PC-9 (cell line): ENCODE results near the gene TBC1D25. TPM values are rescaled to one million over a fixed set of nuclear protein-coding genes. Genes with fewer than 3 reads are reported as not detected.

Experiments used
- BruUV-seq: library from RNA; stranded (reverse); fragments of 400-500 nt; replicated peaks from 2 replicates; lab custom pipeline; 2021; lab: Mats Ljungman, UMichigan
- CTCF ChIA-PET: fragments of 300-600 bp; sonication (Branson Sonifier 250); formaldehyde crosslinking; loops from one replicate; lab custom pipeline; 2022; ENCODE audit warnings: antibody characterized with exemption; lab: Charles Lee
- POLR2A ChIA-PET: fragments of 300-600 bp; sonication (Branson Sonifier 250); formaldehyde crosslinking; loops from one replicate; lab custom pipeline; 2022; ENCODE audit warnings: antibody characterized with exemption; ENCODE audit not compliant: unreplicated experiment; lab: Charles Lee
- DNase-seq, 2 experiments: peaks; one replicate each; pipeline versions ENCODE4 v3.0.0 to v3.0.0-alpha.2; 2015 to 2022; ENCODE audit warnings: mixed read lengths in 1 of 2
- H2AFZ ChIP-seq: fragments of 200-600 bp; sonication (generic); 2 replicates; pipeline ENCODE4 v1.8.1; 2017; ENCODE audit warnings: antibody characterized with exemption
- H3F3A ChIP-seq: fragments of 200-600 bp; sonication (generic); 2 replicates; pipeline ENCODE4 v1.8.1; 2017; ENCODE audit warnings: antibody characterized with exemption, mild to moderate bottlenecking, low read depth; ENCODE audit not compliant: insufficient read depth
- H3K27ac ChIP-seq: fragments of 200-600 bp; sonication (generic); 2 replicates; pipeline ENCODE4 v1.6.1; 2016; ENCODE audit warnings: mixed run types
- H3K27me3 ChIP-seq: fragments of 200-600 bp; sonication (generic); 2 replicates; pipeline ENCODE4 v1.6.1; 2016; ENCODE audit warnings: low read depth, mixed run types; ENCODE audit not compliant: insufficient read depth
- H3K36me3 ChIP-seq: fragments of 200-600 bp; sonication (generic); 2 replicates; pipeline ENCODE4 v1.6.1; 2016; ENCODE audit warnings: low read depth, mixed run types
- H3K4me1 ChIP-seq: fragments of 200-600 bp; sonication (generic); replicated peaks from 2 replicates; pipeline ENCODE4 v1.6.1; 2016; ENCODE audit warnings: mixed run types; ENCODE audit not compliant: insufficient read depth
- H3K4me2 ChIP-seq: fragments of 200-600 bp; sonication (generic); 2 replicates; pipeline ENCODE4 v1.6.1; 2017; ENCODE audit warnings: mixed run types
- H3K4me3 ChIP-seq: fragments of 200-600 bp; sonication (generic); 2 replicates; pipeline ENCODE4 v1.6.1; 2016; ENCODE audit warnings: mixed run types
- H3K79me2 ChIP-seq: fragments of 200-600 bp; sonication (generic); 2 replicates; pipeline ENCODE4 v1.6.1; 2017; ENCODE audit warnings: low read depth, mixed run types
- H3K9me2 ChIP-seq: fragments of 200-600 bp; sonication (generic); 2 replicates; pipeline ENCODE4 v1.8.1; 2017; ENCODE audit warnings: mild to moderate bottlenecking; ENCODE audit not compliant: insufficient read depth
- H3K9me3 ChIP-seq: fragments of 200-600 bp; sonication (generic); 2 replicates; pipeline ENCODE4 v1.8.1; 2016; ENCODE audit warnings: low read depth; ENCODE audit not compliant: insufficient read depth
- H4K20me1 ChIP-seq: fragments of 200-600 bp; sonication (generic); 2 replicates; pipeline ENCODE4 v1.8.1; 2017; ENCODE audit not compliant: insufficient read depth
- EZH2 ChIP-seq: fragments of 200-600 bp; sonication (generic); IDR thresholded peaks from 2 replicates; pipeline ENCODE4 v1.8.0; 2017; ENCODE audit warnings: antibody characterized with exemption, low read depth
- intact Hi-C: fragments of 100-400 bp; cut with micrococcal nuclease; formaldehyde crosslinking; loops from one replicate; pipeline ENCODE4 v1.10.0; 2022; ENCODE audit not compliant: unreplicated experiment
- total RNA-seq: library from RNA; stranded (reverse); gene quantifications from 2 replicates; pipeline ENCODE4 v1.2.3, GENCODE V29; 2021
- TF ChIP-seq, protein P1 (sequence below): fragments of 200-600 bp; sonication (generic); conservative IDR thresholded peaks from 2 replicates; pipeline ENCODE4 v1.6.1; 2017; ENCODE audit warnings: mixed run types, antibody characterized with exemption, mild to moderate bottlenecking, moderate library complexity

The TBC1D25 gene
- total RNA-seq, 1 experiment from 2014 or later = 7.4 TPM

DNA sequence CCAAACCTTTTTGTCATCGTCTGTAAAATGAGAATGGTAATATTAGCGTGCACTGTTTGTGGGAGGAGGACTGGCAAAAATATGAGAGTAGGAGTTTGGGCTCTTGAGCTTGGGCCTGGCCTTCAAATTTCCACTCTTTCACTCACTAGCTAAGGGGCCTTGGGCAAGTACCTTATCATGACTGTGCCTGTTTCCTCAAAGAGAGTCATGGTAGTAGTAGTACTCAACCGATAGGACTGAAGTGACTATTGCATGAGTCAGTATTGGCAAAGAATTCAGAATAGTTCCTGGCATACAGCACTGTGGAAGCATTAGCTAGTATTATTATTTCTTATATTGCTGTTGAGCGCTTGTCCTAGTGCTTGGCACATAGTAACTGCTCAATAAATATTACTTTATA, 18.8 kb downstream of the TBC1D25 start:
- Histone ChIP-seq H3F3A (no peaks in the 10 kb centered on the region), H3K4me3 (no peak overlapping the region), H3K9me2 (no peaks in the 10 kb centered on the region), H3K4me1 (no peaks in the 10 kb centered on the region), H4K20me1 (no peaks in the 10 kb centered on the region), H2AFZ (no peak overlapping the region), H3K27me3 (no peaks in the 10 kb centered on the region), H3K79me2 (no peaks in the 10 kb centered on the region), H3K36me3 (no peaks in the 10 kb centered on the region), H3K4me2 (no peak overlapping the region), H3K9me3 (no peaks in the 10 kb centered on the region), H3K27ac (no peak overlapping the region)
- POLR2A ChIA-PET = no interaction called here
- DNase-seq = no peak
- CTCF ChIA-PET = no interaction called here
- TF ChIP-seq, protein P1, sequence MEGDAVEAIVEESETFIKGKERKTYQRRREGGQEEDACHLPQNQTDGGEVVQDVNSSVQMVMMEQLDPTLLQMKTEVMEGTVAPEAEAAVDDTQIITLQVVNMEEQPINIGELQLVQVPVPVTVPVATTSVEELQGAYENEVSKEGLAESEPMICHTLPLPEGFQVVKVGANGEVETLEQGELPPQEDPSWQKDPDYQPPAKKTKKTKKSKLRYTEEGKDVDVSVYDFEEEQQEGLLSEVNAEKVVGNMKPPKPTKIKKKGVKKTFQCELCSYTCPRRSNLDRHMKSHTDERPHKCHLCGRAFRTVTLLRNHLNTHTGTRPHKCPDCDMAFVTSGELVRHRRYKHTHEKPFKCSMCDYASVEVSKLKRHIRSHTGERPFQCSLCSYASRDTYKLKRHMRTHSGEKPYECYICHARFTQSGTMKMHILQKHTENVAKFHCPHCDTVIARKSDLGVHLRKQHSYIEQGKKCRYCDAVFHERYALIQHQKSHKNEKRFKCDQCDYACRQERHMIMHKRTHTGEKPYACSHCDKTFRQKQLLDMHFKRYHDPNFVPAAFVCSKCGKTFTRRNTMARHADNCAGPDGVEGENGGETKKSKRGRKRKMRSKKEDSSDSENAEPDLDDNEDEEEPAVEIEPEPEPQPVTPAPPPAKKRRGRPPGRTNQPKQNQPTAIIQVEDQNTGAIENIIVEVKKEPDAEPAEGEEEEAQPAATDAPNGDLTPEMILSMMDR = no peak
- no peak for TF ChIP-seq EZH2
- intact Hi-C loops = no loop called here
- no TSS peak for BruUV-seq

DNA sequence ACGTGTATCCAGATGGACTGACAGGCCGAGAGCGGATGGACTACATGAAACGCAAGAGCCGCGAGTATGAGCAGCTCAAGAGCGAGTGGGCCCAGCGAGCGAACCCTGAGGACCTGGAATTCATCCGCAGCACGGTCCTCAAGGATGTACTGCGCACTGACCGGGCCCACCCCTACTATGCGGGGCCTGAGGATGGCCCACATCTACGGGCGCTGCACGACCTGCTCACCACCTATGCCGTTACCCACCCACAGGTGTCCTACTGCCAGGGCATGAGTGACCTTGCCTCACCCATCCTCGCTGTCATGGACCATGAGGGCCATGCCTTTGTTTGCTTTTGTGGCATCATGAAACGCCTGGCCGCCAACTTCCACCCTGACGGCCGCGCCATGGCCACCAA, 20.1 kb downstream of the TBC1D25 start:
- no peak for DNase-seq
- POLR2A ChIA-PET = no interaction called here
- Histone ChIP-seq H3K27ac (no peak overlapping the region), H3F3A (no peaks in the 10 kb centered on the region), H4K20me1 (no peaks in the 10 kb centered on the region), H3K4me3 (no peak overlapping the region), H2AFZ (no peak overlapping the region), H3K27me3 (no peaks in the 10 kb centered on the region), H3K4me2 (no peak overlapping the region), H3K9me2 (no peaks in the 10 kb centered on the region), H3K4me1 (no peaks in the 10 kb centered on the region), H3K9me3 (no peaks in the 10 kb centered on the region), H3K79me2 (no peaks in the 10 kb centered on the region), H3K36me3 (no peaks in the 10 kb centered on the region)
- TF ChIP-seq, protein P1 = no peak
- no peak for TF ChIP-seq EZH2
- CTCF ChIA-PET = interaction anchor here (0.5 kb wide), 1 partner anchor 455 kb away, joined by 6 read pairs; no protein-coding TSS in a partner anchor
- intact Hi-C loops = no loop called here
- BruUV-seq = no TSS peak

DNA sequence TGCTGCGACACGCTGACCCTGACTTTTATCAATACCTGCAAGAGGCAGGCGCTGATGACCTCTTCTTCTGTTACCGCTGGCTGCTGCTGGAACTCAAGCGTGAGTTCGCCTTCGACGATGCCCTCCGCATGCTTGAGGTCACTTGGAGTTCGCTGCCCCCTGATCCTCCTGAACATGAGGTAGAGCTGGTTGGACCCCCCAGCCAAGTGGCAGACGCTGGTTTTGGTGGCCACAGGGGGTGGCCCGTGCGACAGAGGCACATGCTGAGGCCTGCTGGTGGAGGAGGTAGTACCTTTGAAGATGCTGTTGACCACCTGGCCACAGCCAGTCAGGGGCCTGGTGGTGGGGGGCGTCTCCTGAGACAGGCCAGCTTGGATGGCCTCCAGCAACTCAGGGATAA, 20.5 kb downstream of the TBC1D25 start:
- Histone ChIP-seq H3K9me2 (no peaks in the 10 kb centered on the region), H2AFZ (no peak overlapping the region), H3K4me1 (no peaks in the 10 kb centered on the region), H3K9me3 (no peaks in the 10 kb centered on the region), H3F3A (no peaks in the 10 kb centered on the region), H3K79me2 (no peaks in the 10 kb centered on the region), H3K4me2 (no peak overlapping the region), H3K27me3 (no peaks in the 10 kb centered on the region), H3K36me3 (no peaks in the 10 kb centered on the region), H3K4me3 (no peak overlapping the region), H3K27ac (no peak overlapping the region), H4K20me1 (no peaks in the 10 kb centered on the region)
- TF ChIP-seq, protein P1 = no peak
- no peak for TF ChIP-seq EZH2
- intact Hi-C loops = no loop called here
- DNase-seq = no peak
- ChIA-PET CTCF (no interaction called here), POLR2A (no interaction called here)
- BruUV-seq = no TSS peak
